ENCODE data around the gene MAPK10.
"Not testable (repeated sequence)": the region's sequence is repeated elsewhere in the genome, so short reads cannot be mapped to it uniquely, and the experiment has no call there.

The MAPK10 gene

GRCh38 chr4:86338521-86338920 lies 21.3 kb downstream of the MAPK10 start:
- DNase-seq: no peak

- DNase-seq: no peak
Measured at GRCh38 chr4:86334020-86334750, 25.7 kb downstream of the MAPK10 start.

DNA sequence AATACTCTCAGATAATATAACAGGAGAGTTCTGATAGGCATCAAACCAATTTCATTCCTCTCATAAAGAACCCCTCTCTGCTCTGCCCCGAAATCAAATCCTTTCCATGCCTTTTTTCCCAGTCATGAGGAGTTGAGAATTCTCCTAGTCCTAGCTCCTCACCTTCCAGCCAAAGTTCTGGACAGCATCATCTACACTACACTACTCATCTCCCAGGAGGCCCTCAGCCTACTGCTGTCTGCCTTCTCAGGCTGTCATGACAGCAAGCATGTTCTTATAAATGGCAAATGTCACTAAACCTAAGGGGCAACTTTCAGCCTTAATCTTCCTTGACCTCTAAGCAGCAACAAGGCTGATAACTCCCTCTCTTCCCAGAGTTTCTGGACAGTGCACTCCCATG lies 26.6 kb downstream of the MAPK10 start:
- no peak for DNase-seq

DNA sequence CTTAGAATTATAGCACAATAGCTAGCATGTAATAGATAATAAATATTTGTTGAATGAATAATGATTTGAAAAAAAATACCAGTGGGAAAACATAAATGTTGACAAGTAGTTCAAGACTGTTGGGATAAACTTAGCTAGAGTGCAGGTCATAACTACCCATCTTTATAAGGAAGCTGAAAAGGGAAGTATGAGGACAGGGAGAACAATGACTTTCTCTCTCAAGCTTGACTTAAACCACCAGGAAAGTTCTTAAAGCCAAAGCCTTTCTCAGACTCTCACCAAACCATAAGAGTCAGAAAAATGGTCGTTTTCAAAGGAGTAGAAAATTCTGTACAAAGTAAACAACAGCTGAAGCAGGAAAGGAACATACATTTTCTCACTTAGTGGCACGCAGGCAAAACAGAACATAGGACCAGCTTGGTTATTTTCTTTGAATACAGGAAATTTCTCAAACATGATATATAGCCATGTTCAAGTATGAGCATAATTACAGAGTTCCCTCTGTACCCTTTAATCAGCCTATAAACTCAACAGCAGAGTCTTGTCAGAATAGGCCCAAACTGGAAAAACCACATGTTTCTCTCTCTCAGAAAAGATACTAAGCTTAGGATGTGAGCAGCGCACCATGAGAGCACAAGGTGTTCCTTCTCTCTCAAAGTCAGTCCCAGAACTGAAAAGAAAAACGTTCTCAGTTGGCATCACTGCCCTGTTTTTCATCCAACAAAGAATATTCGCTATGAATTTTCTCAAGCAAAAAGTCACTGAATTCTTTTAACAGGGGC lies 28.7 kb downstream of the MAPK10 start:
- no peak for DNase-seq

DNA sequence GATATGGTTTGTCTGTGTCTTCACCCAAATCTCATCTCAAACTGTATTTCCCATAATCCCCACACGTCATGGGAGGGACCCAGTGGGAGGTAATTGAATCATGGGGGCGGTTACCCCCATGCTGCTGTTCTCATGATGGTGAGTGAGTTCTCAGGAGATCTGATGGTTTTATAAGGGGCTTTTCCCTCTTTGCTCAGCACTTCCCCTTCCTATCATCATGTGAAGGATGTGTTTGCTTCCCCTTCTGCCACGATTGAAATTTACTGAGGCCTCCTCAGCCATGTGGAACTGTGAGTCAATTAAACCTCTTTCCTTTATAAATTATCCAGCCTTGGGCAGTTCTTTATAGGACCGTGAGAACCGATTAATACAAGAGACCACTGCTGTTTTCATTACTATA lies 29.4 kb downstream of the MAPK10 start:
- not testable (repeated sequence) for DNase-seq

GRCh38 chr4:86329431-86329830 lies 30.4 kb downstream of the MAPK10 start:
- DNase-seq: no peak

DNA sequence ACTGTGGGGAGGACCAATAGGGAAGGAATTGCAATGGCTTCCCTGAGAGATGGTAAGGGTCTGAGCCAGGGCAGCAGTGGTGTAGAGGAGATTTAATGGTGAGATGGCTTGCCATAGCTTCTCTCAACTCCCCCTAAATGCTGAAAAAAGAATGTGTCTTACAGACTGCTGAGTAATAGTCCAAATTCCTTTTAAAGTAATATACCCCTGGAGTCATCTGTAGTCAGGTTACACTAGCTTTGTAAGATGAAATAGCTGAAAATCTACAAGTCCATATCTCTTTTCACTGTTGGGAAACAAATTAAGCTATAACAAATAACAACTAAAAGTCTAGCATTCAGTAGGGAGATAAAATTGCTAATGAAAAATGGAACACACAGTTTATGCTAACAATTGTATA lies 33.5 kb downstream of the MAPK10 start:
- DNase-seq: no peak

GRCh38 chr4:86319390-86319789 lies 40.5 kb downstream of the MAPK10 start:
- no peak for DNase-seq

DNA sequence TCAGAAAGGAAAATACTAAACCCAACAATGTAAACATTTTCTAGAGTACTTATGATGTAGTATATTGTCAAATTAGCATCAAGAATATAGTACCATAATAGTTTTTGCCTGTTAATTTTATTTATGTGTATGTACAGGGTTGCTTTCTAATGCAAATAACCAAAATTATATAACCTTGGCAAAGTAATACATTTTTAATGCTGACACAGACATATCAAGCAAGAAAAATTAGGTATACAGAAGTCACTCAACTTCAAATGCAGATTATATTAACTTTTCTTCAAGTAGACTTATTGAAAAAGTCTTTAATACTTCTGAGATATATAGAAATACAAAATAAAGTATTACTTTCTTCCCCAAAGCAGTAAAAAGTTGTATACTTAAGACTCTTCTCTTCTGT lies 44.3 kb downstream of the MAPK10 start:
- no peak for DNase-seq

GRCh38 chr4:86313656-86314055 lies 46.2 kb downstream of the MAPK10 start:
- DNase-seq: no peak

GRCh38 chr4:86307432-86307831 lies 52.4 kb downstream of the MAPK10 start:
- no peak for DNase-seq

DNA sequence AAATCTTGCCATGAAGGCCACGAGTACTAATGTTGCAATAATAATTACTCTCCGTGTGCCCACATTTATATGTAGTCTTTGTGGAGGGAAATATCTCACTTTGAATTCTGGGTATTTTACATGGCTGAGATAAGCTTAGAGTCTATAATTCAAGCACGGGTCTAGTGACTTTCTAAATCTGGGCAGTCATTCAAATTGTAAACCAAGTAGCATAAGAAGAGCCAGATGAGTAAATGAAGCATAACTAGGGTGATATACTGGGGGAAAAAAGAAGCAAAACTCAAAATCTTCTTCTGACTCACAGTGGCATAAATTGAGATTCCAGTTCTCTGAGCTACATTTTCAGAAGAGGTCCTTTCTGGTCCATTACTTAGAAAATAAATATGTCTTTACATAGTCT lies 53.0 kb downstream of the MAPK10 start:
- DNase-seq: no peak

DNA sequence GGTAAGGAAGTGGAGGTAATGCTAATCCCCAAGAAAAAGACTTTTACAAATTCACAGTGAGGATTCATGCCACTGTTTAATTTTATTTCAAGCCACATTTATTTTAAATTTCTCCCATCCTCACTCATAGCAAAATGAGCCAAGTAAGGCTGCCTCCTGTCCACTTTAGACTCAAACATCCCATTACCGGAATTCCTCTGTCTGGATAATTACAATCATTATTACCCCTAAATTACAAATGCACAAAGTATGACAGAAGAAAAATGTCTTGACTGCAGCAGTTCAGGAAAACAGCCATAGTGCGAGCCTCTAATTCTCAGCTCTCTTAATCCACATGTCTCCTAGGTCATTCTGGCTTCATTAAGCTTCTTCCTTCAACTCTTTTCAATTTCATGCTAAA lies 57.0 kb downstream of the MAPK10 start:
- DNase-seq: no peak

GRCh38 chr4:86302251-86302650 lies 57.6 kb downstream of the MAPK10 start:
- DNase-seq: no peak

GRCh38 chr4:86300516-86300915 lies 59.3 kb downstream of the MAPK10 start:
- no peak for DNase-seq

DNA sequence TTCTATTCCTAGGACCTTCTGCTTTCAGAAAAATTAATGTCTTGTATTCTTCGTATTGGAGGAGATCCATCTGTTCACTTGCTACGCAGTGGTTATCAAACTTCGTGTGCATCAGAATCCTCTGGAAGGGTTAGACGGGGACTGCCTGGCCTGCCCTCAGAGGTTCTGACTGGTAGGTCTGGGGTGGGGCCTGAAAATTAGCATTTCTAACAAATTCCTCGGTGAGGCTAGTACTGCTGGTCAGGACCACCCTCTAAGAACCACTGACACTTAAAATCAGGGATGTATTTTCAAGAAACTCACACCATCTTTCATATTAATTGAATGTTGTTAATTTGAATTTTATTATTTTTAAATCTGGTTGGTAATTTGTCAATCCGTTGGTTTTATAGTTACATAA lies 63.0 kb downstream of the MAPK10 start:
- DNase-seq: no peak

DNA sequence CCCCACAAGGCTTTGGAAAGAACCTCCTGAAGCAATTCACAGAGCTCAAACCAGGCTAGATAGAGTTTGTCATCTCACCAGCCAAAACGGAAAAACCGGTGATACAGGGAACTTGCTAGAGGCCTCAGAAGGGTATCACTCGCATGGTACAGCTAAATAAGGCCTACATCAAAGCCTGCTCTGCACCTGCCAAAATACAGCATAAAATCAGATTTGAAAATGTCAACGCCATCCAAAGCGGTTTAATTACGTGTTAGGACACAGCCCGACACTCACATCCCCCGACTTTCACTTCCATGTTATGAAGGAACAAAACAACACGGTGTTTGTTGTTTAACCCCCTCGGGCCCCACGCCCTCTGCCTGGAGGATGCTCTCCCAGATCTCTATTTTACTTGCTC lies 65.0 kb downstream of the MAPK10 start:
- DNase-seq: no peak

- no peak for DNase-seq
Measured at GRCh38 chr4:86291180-86291579, 68.7 kb downstream of the MAPK10 start.

GRCh38 chr4:86286726-86287125 lies 73.1 kb downstream of the MAPK10 start:
- no peak for DNase-seq

GRCh38 chr4:86283371-86283770 lies 76.5 kb downstream of the MAPK10 start:
- DNase-seq: no peak

GRCh38 chr4:86280246-86280645 lies 79.6 kb downstream of the MAPK10 start:
- DNase-seq: no peak

- DNase-seq: no peak
Measured at GRCh38 chr4:86279293-86279960, 80.4 kb downstream of the MAPK10 start.

DNA sequence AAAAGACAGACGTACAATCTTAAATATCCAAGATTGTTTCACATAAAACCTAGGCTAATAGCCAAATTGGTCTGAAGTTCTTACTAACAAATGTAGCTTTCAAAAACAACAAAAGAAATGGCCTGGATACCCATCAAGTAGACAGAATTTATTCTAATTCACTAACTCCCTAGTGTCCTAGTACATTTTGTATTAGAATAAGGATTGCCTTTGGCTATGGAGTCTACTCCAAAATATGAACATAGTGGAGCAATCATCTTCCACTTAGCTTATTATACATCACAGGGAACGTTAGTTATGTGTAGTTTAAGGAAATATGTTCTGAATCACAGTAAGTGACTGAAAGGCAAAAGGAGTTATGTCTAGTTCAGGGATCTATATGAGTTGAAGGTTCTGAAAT lies 81.7 kb downstream of the MAPK10 start:
- DNase-seq: no peak

DNA sequence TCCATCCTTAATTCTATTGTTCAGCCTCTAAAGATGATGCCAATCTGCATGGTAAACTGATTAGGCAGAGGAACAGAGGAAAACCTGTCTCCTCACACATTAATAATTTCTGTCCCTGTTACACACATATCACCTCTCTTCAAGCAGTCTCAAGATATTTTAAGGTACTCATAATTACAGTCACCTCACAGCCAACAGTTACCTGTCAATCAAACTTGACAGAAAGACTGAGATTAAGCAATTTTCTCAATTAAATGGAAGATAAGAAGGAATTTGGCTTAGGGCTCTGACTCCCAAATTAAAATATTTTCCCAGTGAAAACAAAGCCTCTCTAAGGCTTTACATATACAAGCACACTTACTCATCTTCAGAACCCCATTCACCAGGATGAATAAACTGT lies 85.2 kb downstream of the MAPK10 start:
- DNase-seq: no peak
